HUES48 (cell line): ENCODE results near the gene SMC1B.

Source experiments
- H3K27ac ChIP-seq: one replicate; pipeline ENCODE4 v1.7.0; 2013; ENCODE audit warnings: low read depth, low read length, inconsistent platforms
- H3K27me3 ChIP-seq: 2 replicates; pipeline ENCODE4 v1.6.1; 2013; ENCODE audit warnings: mild to moderate bottlenecking, low read length; ENCODE audit not compliant: control insufficient read depth, insufficient read depth
- H3K36me3 ChIP-seq: 2 replicates; pipeline ENCODE4 v1.6.1; 2013; ENCODE audit warnings: low read length; ENCODE audit not compliant: control insufficient read depth, insufficient read depth
- H3K4me1 ChIP-seq: 2 replicates; pipeline ENCODE4 v1.6.1; 2013; ENCODE audit warnings: mild to moderate bottlenecking, low read length; ENCODE audit not compliant: control insufficient read depth, insufficient read depth
- H3K4me3 ChIP-seq: 2 replicates; pipeline ENCODE4 v1.5.1; 2013; ENCODE audit warnings: mild to moderate bottlenecking, low read depth, low read length
- H3K9ac ChIP-seq: 2 replicates; pipeline ENCODE4 v1.6.1; 2013; ENCODE audit warnings: mild to moderate bottlenecking, low read depth, low read length, moderate library complexity
- H3K9me3 ChIP-seq: 2 replicates; pipeline ENCODE4 v1.6.1; 2013; ENCODE audit warnings: low read length; ENCODE audit not compliant: control insufficient read depth, insufficient read depth

Gene SMC1B, protein sequence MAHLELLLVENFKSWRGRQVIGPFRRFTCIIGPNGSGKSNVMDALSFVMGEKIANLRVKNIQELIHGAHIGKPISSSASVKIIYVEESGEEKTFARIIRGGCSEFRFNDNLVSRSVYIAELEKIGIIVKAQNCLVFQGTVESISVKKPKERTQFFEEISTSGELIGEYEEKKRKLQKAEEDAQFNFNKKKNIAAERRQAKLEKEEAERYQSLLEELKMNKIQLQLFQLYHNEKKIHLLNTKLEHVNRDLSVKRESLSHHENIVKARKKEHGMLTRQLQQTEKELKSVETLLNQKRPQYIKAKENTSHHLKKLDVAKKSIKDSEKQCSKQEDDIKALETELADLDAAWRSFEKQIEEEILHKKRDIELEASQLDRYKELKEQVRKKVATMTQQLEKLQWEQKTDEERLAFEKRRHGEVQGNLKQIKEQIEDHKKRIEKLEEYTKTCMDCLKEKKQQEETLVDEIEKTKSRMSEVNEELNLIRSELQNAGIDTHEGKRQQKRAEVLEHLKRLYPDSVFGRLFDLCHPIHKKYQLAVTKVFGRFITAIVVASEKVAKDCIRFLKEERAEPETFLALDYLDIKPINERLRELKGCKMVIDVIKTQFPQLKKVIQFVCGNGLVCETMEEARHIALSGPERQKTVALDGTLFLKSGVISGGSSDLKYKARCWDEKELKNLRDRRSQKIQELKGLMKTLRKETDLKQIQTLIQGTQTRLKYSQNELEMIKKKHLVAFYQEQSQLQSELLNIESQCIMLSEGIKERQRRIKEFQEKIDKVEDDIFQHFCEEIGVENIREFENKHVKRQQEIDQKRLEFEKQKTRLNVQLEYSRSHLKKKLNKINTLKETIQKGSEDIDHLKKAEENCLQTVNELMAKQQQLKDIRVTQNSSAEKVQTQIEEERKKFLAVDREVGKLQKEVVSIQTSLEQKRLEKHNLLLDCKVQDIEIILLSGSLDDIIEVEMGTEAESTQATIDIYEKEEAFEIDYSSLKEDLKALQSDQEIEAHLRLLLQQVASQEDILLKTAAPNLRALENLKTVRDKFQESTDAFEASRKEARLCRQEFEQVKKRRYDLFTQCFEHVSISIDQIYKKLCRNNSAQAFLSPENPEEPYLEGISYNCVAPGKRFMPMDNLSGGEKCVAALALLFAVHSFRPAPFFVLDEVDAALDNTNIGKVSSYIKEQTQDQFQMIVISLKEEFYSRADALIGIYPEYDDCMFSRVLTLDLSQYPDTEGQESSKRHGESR

DNA sequence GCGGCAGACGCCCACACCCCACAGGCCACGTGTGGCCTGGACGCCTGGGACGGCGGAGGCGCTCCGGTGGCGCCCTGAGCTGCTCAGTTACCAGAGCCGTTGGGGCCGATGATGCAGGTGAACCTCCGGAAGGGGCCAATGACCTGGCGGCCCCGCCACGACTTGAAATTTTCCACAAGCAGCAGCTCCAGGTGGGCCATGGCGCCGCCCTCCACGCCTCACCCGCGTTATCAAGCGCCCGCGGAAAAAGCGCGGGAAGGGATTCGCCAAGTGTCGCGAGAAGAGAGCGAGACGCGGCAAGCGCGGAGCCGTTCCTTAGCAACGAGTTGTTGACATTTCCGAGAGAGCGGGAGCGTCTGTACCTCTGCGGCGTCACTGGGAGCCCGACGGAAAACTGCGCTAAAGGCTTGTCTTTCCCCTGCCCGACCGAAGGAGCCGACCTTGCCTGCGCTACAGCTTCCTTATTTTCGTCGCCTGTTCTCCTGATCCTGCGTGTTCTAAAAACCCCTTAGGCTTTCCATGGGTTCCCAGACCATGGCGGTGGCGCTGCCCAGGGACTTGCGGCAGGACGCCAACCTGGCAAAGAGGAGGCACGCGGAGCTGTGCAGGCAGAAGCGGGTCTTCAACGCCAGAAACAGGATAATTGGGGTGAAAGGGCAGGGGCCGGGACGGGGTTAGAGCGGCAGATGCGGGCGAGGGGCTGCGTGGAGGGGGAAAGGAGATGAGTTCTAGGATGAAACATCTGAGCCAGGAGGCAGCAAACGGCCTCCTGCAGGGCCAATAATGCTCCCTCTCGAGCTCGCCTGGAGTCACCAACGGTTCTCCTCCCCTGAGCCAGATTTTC, at the start of gene SMC1B, which contains the start of gene RIBC2:
Gene SMC1B (minus strand): TSS at position 232 of the 844 bp plus-strand sequence. CDS start 32 bp downstream, at position 200.
Gene RIBC2 (plus strand): TSS at position 326 of the 844 bp plus-strand sequence. CDS start 194 bp downstream, at position 520.
- peak within 1 kb of the TSS; percentile 28 for H3K27ac ChIP-seq
- H3K27me3 ChIP-seq, result peaks cover 25% of the 10 kb centered on the region
- H3K9me3 ChIP-seq, result peaks cover 7% of the 10 kb centered on the region
- peak within 1 kb of the TSS; percentile 51 for H3K4me3 ChIP-seq
- H3K36me3 ChIP-seq, result no peaks in the 10 kb centered on the region
- H3K9ac ChIP-seq, result peak within 1 kb of the TSS; percentile 31
- no peaks in the 10 kb centered on the region for H3K4me1 ChIP-seq

DNA sequence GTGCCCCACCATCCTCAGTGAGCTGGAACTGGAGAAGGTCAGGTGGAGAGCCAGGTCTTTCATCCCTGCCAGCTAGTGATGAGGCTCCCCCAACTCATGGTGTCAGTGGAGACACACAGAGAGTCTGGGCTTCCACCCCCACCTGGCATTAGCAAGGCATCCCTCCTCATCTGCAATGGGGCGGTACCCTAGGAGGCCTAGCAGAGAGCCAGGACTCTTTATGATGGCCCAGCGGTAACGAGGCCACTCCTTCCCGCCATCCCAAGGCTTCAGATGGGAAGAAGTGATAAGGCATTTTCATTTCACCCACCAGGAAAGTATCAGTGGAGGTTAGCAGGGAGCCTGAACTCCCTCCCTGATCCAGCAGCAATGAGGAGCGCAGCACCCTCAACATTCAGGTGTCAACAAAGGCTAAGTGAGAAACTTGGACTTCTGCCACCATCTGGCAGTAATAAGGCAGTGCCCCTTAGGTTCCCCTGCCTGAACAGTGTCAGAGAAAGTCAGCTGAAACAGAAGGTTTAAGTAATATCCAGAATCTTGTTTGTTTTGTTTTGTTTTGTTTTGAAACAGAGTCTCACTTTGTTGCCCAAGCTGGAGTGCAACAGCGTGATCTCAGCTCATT, 48.7 kb upstream of the SMC1B start:
- H3K4me1 ChIP-seq, result peaks cover 3% of the 10 kb centered on the region; the same call in 1 of the 2 replicates
- H3K36me3 ChIP-seq, result no peaks in the 10 kb centered on the region
- H3K9me3 ChIP-seq, result peaks cover 5% of the 10 kb centered on the region
- no peak overlapping the region for H3K4me3 ChIP-seq
- no peaks in the 10 kb centered on the region for H3K27me3 ChIP-seq
- H3K27ac ChIP-seq, result no peak overlapping the region
- H3K9ac ChIP-seq, result no peak overlapping the region

GRCh38 chr22:45460288-45461109, 47.1 kb upstream of the SMC1B start:
- peaks cover 3% of the 10 kb centered on the region; the same call in 1 of the 2 replicates for H3K4me1 ChIP-seq
- no peak overlapping the region for H3K4me3 ChIP-seq
- peaks cover 5% of the 10 kb centered on the region for H3K9me3 ChIP-seq
- H3K27me3 ChIP-seq, result no peaks in the 10 kb centered on the region
- no peak overlapping the region for H3K27ac ChIP-seq
- H3K9ac ChIP-seq, result no peak overlapping the region
- H3K36me3 ChIP-seq, result no peaks in the 10 kb centered on the region

GRCh38 chr22:45459235-45459634, 45.8 kb upstream of the SMC1B start:
- Histone ChIP-seq H3K4me3 (no peak overlapping the region), H3K9me3 (peaks cover 5% of the 10 kb centered on the region), H3K4me1 (peaks cover 3% of the 10 kb centered on the region; the same call in 1 of the 2 replicates), H3K9ac (no peak overlapping the region), H3K36me3 (no peaks in the 10 kb centered on the region), H3K27me3 (no peaks in the 10 kb centered on the region), H3K27ac (no peak overlapping the region)

- H3K9ac ChIP-seq, result no peak overlapping the region
- no peak overlapping the region for H3K27ac ChIP-seq
- H3K36me3 ChIP-seq, result no peaks in the 10 kb centered on the region
- H3K9me3 ChIP-seq, result peaks cover under 1% of the 10 kb centered on the region
- no peak overlapping the region for H3K4me3 ChIP-seq
- H3K27me3 ChIP-seq, result no peaks in the 10 kb centered on the region
- peaks cover 3% of the 10 kb centered on the region; the same call in 1 of the 2 replicates for H3K4me1 ChIP-seq
Measured at GRCh38 chr22:45458532-45458931, 45.1 kb upstream of the SMC1B start.

DNA sequence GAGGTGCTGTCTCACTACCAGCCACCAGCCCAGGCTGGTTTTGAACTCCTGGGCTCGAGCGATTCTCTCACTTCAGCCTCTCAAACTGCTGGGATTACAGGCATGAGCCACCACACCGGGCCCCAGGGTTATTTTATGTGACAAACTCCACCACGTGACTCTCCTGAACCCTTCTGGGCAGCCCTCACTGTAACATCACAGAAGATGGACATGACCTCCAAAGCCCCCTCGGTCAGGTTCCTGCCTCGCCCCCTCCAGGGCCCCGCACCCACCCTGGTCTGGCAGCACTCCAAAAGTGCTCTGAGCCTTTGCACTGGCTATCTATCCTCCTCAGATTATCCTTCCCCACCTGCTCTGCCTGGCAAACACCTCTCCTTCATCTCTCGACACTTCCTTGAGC, 43.4 kb upstream of the SMC1B start:
- no peaks in the 10 kb centered on the region for H3K9me3 ChIP-seq
- no peaks in the 10 kb centered on the region for H3K27me3 ChIP-seq
- H3K36me3 ChIP-seq, result no peaks in the 10 kb centered on the region

GRCh38 chr22:45455621-45456020, 42.2 kb upstream of the SMC1B start:
- Histone ChIP-seq H3K36me3 (no peaks in the 10 kb centered on the region), H3K9ac (no peak overlapping the region), H3K27me3 (no peaks in the 10 kb centered on the region), H3K4me1 (no peaks in the 10 kb centered on the region), H3K4me3 (no peak overlapping the region), H3K27ac (no peak overlapping the region), H3K9me3 (no peaks in the 10 kb centered on the region)

More for the DNA sequence above, 43.4 kb upstream of the SMC1B start:
- no peaks in the 10 kb centered on the region for H3K4me1 ChIP-seq
- no peak overlapping the region for H3K27ac ChIP-seq
- H3K9ac ChIP-seq, result no peak overlapping the region
- no peak overlapping the region for H3K4me3 ChIP-seq

DNA sequence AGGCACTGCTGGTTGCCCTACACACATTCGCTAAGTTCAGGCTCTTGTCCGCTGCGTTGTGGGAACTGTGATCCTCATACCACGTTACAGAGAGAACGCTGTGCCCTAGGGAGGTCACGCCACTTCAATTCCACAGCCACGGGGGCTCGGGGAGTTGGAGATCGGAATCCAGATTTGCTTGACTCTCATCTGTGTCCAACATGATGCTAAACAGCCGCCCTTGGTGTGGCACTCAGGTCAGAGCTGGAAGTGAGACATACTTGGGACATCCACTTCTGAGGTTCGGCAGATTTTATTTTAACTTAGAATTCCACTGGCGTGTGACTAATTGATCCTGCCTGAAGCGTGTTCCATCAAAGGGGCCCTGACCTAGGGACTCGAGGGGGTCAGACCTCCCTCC, 41.8 kb upstream of the SMC1B start:
- no peaks in the 10 kb centered on the region for H3K27me3 ChIP-seq
- H3K9me3 ChIP-seq, result no peaks in the 10 kb centered on the region
- no peaks in the 10 kb centered on the region for H3K4me1 ChIP-seq
- H3K27ac ChIP-seq, result no peak overlapping the region
- H3K9ac ChIP-seq, result no peak overlapping the region
- no peak overlapping the region for H3K4me3 ChIP-seq
- no peaks in the 10 kb centered on the region for H3K36me3 ChIP-seq

- H3K9me3 ChIP-seq, result no peaks in the 10 kb centered on the region
- no peak overlapping the region for H3K4me3 ChIP-seq
- no peak overlapping the region for H3K9ac ChIP-seq
- no peaks in the 10 kb centered on the region for H3K36me3 ChIP-seq
- H3K27ac ChIP-seq, result no peak overlapping the region
- no peaks in the 10 kb centered on the region for H3K4me1 ChIP-seq
- H3K27me3 ChIP-seq, result no peaks in the 10 kb centered on the region
Measured at GRCh38 chr22:45454275-45454674, 40.9 kb upstream of the SMC1B start.
